Measurements from ENCODE around the gene LTBP4. TPM values are rescaled to one million over a fixed set of nuclear protein-coding genes. Genes with fewer than 3 reads are reported as not detected.

Gene LTBP4
- total and polyA plus RNA-seq, 10 donors, result 26.5 to 197 (median 148) TPM

GRCh38 chr19:40576585-40577451 is 24.4 kb upstream of the LTBP4 start, which contains the start of gene SHKBP1:
SHKBP1 (plus strand) TSS chr19:40576873; CDS start chr19:40576900, 27 bp downstream.
- WGBS, 5 donors, result 2% methylated on average over 39 to 52 of the region's 55 CpGs
- intact Hi-C loops (cut with DNase I; ENCODE audit: low total_unique reads), result loop anchor here (10.0 kb wide), 1 partner anchor 132 kb away; the partner anchor contains the start of gene SERTAD3
- Histone ChIP-seq H3K36me3 (peaks cover 0 to 40% (median 27%) of the 10 kb centered on the region in 6 donors), H3K4me3 (peak within 1 kb of the TSS; percentile 63 to 90 (median 86)), H3K27me3 (replicated peaks in 1 of 7) (no peaks in the 10 kb centered on the region), H3K27ac (peak within 1 kb of the TSS; percentile 84 to 97 (median 86)), H3K4me1 (peaks cover 7 to 55% (median 39%) of the 10 kb centered on the region in 6 donors), H3K9me3 (no peaks in the 10 kb centered on the region)
- peak; percentile 95 for DNase-seq
- TF ChIP-seq POLR2AphosphoS5 (IDR thresholded peaks at IDR 0.05) (peak; percentile 92 to 96 (median 93)), POLR2A (IDR thresholded peaks at IDR 0.05) (peak in 1 of 3 donors; percentile 50), CTCF (IDR thresholded peaks at IDR 0.05 in 8 of 11, conservative IDR thresholded peaks at IDR 0.05 in 3 of 11) (peak in 2 of 11 experiments; percentile 5 to 20)

- TF ChIP-seq CTCF (IDR thresholded peaks at IDR 0.05 in 8 of 11, conservative IDR thresholded peaks at IDR 0.05 in 3 of 11) (no peak), POLR2A (IDR thresholded peaks at IDR 0.05) (no peak), POLR2AphosphoS5 (IDR thresholded peaks at IDR 0.05) (no peak)
- no peak for DNase-seq
- Histone ChIP-seq H3K27ac (peak overlapping the region in 4 of 8 donors; percentile 12 to 97 (median 90)), H3K27me3 (replicated peaks in 1 of 7) (no peaks in the 10 kb centered on the region), H3K4me3 (peak overlapping the region in 2 of 8 donors; percentile 86 to 90), H3K4me1 (peaks cover 7 to 65% (median 39%) of the 10 kb centered on the region in 6 donors), H3K36me3 (peaks cover 2 to 57% (median 43%) of the 10 kb centered on the region in 6 donors), H3K9me3 (no peaks in the 10 kb centered on the region)
- intact Hi-C loops (cut with DNase I; ENCODE audit: low total_unique reads), result loop anchor here (10.0 kb wide), 1 partner anchor 134 kb away; the partner anchor contains the start of gene SERTAD3
- 81 to 94% (median 88%) methylated on average over 12 of the region's 12 CpGs for WGBS, 5 donors
Measured at GRCh38 chr19:40578442-40578908, 22.7 kb upstream of the LTBP4 start.

DNA sequence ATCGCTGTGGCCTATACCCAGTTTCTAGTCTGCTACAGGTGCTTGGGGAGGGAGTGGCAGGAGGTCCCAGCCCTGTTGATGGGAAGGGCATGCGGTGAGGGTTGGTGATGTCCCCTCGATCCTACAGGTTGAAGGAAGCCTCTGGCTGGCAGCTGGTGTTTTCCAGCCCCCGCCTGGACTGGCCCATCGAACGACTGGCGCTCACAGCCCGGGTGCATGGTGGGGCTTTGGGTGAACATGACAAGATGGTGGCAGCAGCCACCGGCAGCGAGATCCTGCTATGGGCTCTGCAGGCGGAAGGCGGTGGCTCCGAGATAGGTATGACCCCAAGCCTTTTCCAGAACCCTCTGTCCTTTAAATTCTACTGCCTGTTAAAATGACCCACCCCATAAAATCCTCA is 20.6 kb upstream of the LTBP4 start:
- Histone ChIP-seq H3K27ac (peak overlapping the region in 7 of 8 donors; percentile 73 to 97 (median 88)), H3K9me3 (no peaks in the 10 kb centered on the region), H3K4me3 (peak overlapping the region in 3 of 8 donors; percentile 7 to 52 (median 13)), H3K4me1 (peaks cover 7 to 83% (median 38%) of the 10 kb centered on the region in 6 donors), H3K36me3 (peaks cover 7 to 78% (median 62%) of the 10 kb centered on the region in 6 donors), H3K27me3 (replicated peaks in 1 of 7) (no peaks in the 10 kb centered on the region)
- intact Hi-C loops (cut with DNase I; ENCODE audit: low total_unique reads), result no loop called here
- peak; percentile 74 for DNase-seq
- WGBS, 5 donors, result 93 to 99% (median 95%) methylated on average over 13 of the region's 13 CpGs
- TF ChIP-seq POLR2A (IDR thresholded peaks at IDR 0.05), result no peak
- no peak for TF ChIP-seq CTCF (IDR thresholded peaks at IDR 0.05 in 8 of 11, conservative IDR thresholded peaks at IDR 0.05 in 3 of 11)
- TF ChIP-seq POLR2AphosphoS5 (IDR thresholded peaks at IDR 0.05), result no peak

Measured in spleen (tissue), 11 donors.